HG02571 (cell line): ENCODE data around the gene PTMS.
A peak's percentile ranks its signal among the peaks of the same experiment; 100 is the strongest.
"Not testable (repeated sequence)": the region's sequence is repeated elsewhere in the genome, so short reads cannot be mapped to it uniquely, and the experiment has no call there.

Experiments
- ATAC-seq: cut with Tn5 transposase; IDR thresholded peaks from one replicate; pipeline ENCODE4 v1.9.1; 2021; ENCODE audit warnings: mild to moderate bottlenecking, moderate library complexity; ENCODE audit not compliant: unreplicated experiment

Gene PTMS

GRCh38 chr12:6765634-6766581 lies at the start of gene PTMS:
TSS of gene PTMS (plus strand) at chr12:6766363. CDS start at chr12:6766706, 343 bp downstream.
- ATAC-seq = peak; percentile 16

- ATAC-seq = no peak
Observed at GRCh38 chr12:6716874-6717437, 49.2 kb upstream of the PTMS start.

- no peak for ATAC-seq
Observed at GRCh38 chr12:6722863-6723262, 43.3 kb upstream of the PTMS start.

- peak; percentile 90 for ATAC-seq
Observed at GRCh38 chr12:6723607-6724408, 42.4 kb upstream of the PTMS start, which contains the start of gene COPS7A. TSS of gene COPS7A (plus strand) at chr12:6724046. CDS start at chr12:6724657, 611 bp downstream.

GRCh38 chr12:6724409-6724797 lies 41.8 kb upstream of the PTMS start:
- ATAC-seq = no peak

- ATAC-seq = no peak
Observed at GRCh38 chr12:6725350-6725749, 40.8 kb upstream of the PTMS start.

GRCh38 chr12:6729186-6729585 lies 37.0 kb upstream of the PTMS start:
- ATAC-seq = no peak

- ATAC-seq = no peak
Observed at GRCh38 chr12:6730169-6730568, 36.0 kb upstream of the PTMS start.

GRCh38 chr12:6734506-6735387 lies 31.4 kb upstream of the PTMS start:
- no peak for ATAC-seq

- no peak for ATAC-seq
Observed at GRCh38 chr12:6735448-6736191, 30.5 kb upstream of the PTMS start.

- ATAC-seq = no peak
Observed at GRCh38 chr12:6736754-6737153, 29.4 kb upstream of the PTMS start.

GRCh38 chr12:6742080-6742479 lies 24.1 kb upstream of the PTMS start:
- not testable (repeated sequence) for ATAC-seq

GRCh38 chr12:6742834-6743233 lies 23.3 kb upstream of the PTMS start:
- ATAC-seq = no peak

- ATAC-seq = not testable (repeated sequence)
Observed at GRCh38 chr12:6743300-6743699, 22.9 kb upstream of the PTMS start.

- ATAC-seq = no peak
Observed at GRCh38 chr12:6745741-6746525, 20.2 kb upstream of the PTMS start.

- ATAC-seq = no peak
Observed at GRCh38 chr12:6747216-6747615, 18.9 kb upstream of the PTMS start.

- no peak for ATAC-seq
Observed at GRCh38 chr12:6748761-6749160, 17.4 kb upstream of the PTMS start.

GRCh38 chr12:6750506-6750905 lies 15.7 kb upstream of the PTMS start:
- ATAC-seq = no peak

GRCh38 chr12:6751767-6752166 lies 14.4 kb upstream of the PTMS start:
- ATAC-seq = no peak
